KMS-11 (cell line): ENCODE results near the gene CCPG1.

ENCODE experiments used
- H2AFZ ChIP-seq: fragments of 200-600 bp; sonication (generic); 2 replicates; pipeline ENCODE4 v1.6.1; 2016; ENCODE audit warnings: antibody characterized with exemption, mixed run types, low read depth
- H3K27ac ChIP-seq: fragments of 200-600 bp; sonication (generic); 2 replicates; pipeline ENCODE4 v1.6.1; 2016; ENCODE audit warnings: mild to moderate bottlenecking, mixed run types
- H3K27me3 ChIP-seq: fragments of 200-600 bp; sonication (generic); 2 replicates; pipeline ENCODE4 v1.6.1; 2017; ENCODE audit warnings: mild to moderate bottlenecking, low read depth, mixed run types, moderate library complexity; ENCODE audit not compliant: insufficient read depth
- H3K36me3 ChIP-seq: fragments of 200-600 bp; sonication (generic); 2 replicates; pipeline ENCODE4 v1.6.1; 2017; ENCODE audit warnings: mild to moderate bottlenecking, mixed run types; ENCODE audit not compliant: insufficient read depth
- H3K4me1 ChIP-seq: fragments of 200-600 bp; sonication (generic); 2 replicates; pipeline ENCODE4 v1.6.1; 2016; ENCODE audit warnings: mild to moderate bottlenecking, low read depth, mixed run types; ENCODE audit not compliant: poor library complexity, severe bottlenecking
- H3K4me2 ChIP-seq: fragments of 200-600 bp; sonication (generic); 2 replicates; pipeline ENCODE4 v1.7.0; 2016; ENCODE audit warnings: mild to moderate bottlenecking, mixed run types
- H3K4me3 ChIP-seq: fragments of 200-600 bp; sonication (generic); IDR thresholded peaks from 2 replicates; pipeline ENCODE4 v1.6.1; 2017; ENCODE audit warnings: low read depth, low read length, mixed read lengths; ENCODE audit not compliant: insufficient read depth
- H3K79me2 ChIP-seq: fragments of 200-600 bp; sonication (generic); 2 replicates; pipeline ENCODE4 v1.6.1; 2016; ENCODE audit warnings: low read depth, mixed run types; ENCODE audit not compliant: insufficient read depth
- H3K9ac ChIP-seq: fragments of 200-600 bp; sonication (generic); 2 replicates; pipeline ENCODE4 v1.6.1; 2016; ENCODE audit warnings: mild to moderate bottlenecking, mixed run types
- H4K20me1 ChIP-seq: fragments of 200-600 bp; sonication (generic); 2 replicates; pipeline ENCODE4 v1.6.1; 2016; ENCODE audit warnings: mild to moderate bottlenecking, mixed run types; ENCODE audit not compliant: insufficient read depth
- CTCF ChIP-seq: fragments of 200-600 bp; sonication (generic); conservative IDR thresholded peaks from 2 replicates; pipeline ENCODE4 v1.6.1; 2017; ENCODE audit warnings: low read depth, mild to moderate bottlenecking, antibody characterized with exemption, low read length, moderate library complexity, mixed read lengths

Gene CCPG1

GRCh38 chr15:55381595-55381994 is 26.6 kb downstream of the CCPG1 start:
- H3K36me3 ChIP-seq = peaks cover 4% of the 10 kb centered on the region; the same call in 1 of the 2 replicates
- TF ChIP-seq CTCF = no peak

GRCh38 chr15:55379095-55379494 is 29.1 kb downstream of the CCPG1 start:
- Histone ChIP-seq H3K27ac (no peak overlapping the region), H3K36me3 (peaks cover 4% of the 10 kb centered on the region), H3K4me1 (no peaks in the 10 kb centered on the region), H3K4me3 (no peak overlapping the region), H3K9ac (no peak overlapping the region), H4K20me1 (no peaks in the 10 kb centered on the region), H3K4me2 (no peak overlapping the region), H3K27me3 (no peaks in the 10 kb centered on the region), H2AFZ (no peak overlapping the region), H3K79me2 (no peaks in the 10 kb centered on the region)
- no peak for TF ChIP-seq CTCF

More at GRCh38 chr15:55381595-55381994, 26.6 kb downstream of the CCPG1 start:
- H3K79me2 ChIP-seq = no peaks in the 10 kb centered on the region
- H3K4me3 ChIP-seq = no peak overlapping the region
- peaks cover 5% of the 10 kb centered on the region for H3K4me1 ChIP-seq
- no peak overlapping the region for H3K27ac ChIP-seq
- no peaks in the 10 kb centered on the region for H3K27me3 ChIP-seq
- no peak overlapping the region for H3K9ac ChIP-seq
- H3K4me2 ChIP-seq = no peak overlapping the region
- H4K20me1 ChIP-seq = no peaks in the 10 kb centered on the region
- H2AFZ ChIP-seq = no peak overlapping the region

GRCh38 chr15:55372701-55373440 is 35.3 kb downstream of the CCPG1 start:
- Histone ChIP-seq H2AFZ (no peak overlapping the region), H3K4me2 (no peak overlapping the region), H3K27ac (no peak overlapping the region), H3K79me2 (no peaks in the 10 kb centered on the region), H3K4me3 (no peak overlapping the region), H3K36me3 (peaks cover 4% of the 10 kb centered on the region), H3K4me1 (peaks cover 5% of the 10 kb centered on the region), H3K27me3 (no peaks in the 10 kb centered on the region), H4K20me1 (no peaks in the 10 kb centered on the region), H3K9ac (no peak overlapping the region)
- TF ChIP-seq CTCF = no peak

- Histone ChIP-seq H3K27me3 (no peaks in the 10 kb centered on the region), H3K4me3 (no peak overlapping the region), H3K4me2 (no peak overlapping the region), H3K27ac (no peak overlapping the region), H4K20me1 (no peaks in the 10 kb centered on the region), H3K79me2 (no peaks in the 10 kb centered on the region), H3K9ac (no peak overlapping the region), H2AFZ (no peak overlapping the region), H3K36me3 (no peaks in the 10 kb centered on the region), H3K4me1 (no peaks in the 10 kb centered on the region)
- no peak for TF ChIP-seq CTCF
These were observed 41.2 kb downstream of the CCPG1 start for GRCh38 chr15:55366981-55367380.
